K562 (cell line): ENCODE measurements around the gene IRAK2. TPM values are rescaled to one million over a fixed set of nuclear protein-coding genes. Genes with fewer than 3 reads are reported as not detected.

Experiments
- ATAC-seq: fragments of 200-7000 bp; cut with Tn5 transposase; 3 replicates; pipeline ENCODE4 v1.9.1; 2020; ENCODE audit warnings: moderate library complexity
- BruUV-seq: library from RNA; stranded (reverse); fragments of 400-500 nt; replicated peaks from 2 replicates; lab custom pipeline; 2021; lab: Mats Ljungman, UMichigan
- CTCF ChIA-PET: fragments of 300-600 bp; formaldehyde crosslinking; extraction: SDS; loops from one replicate; lab custom pipeline; 2021; ENCODE audit warnings: low intra/inter-chr PET ratio; lab: Yijun Ruan, JAX
- POLR2A ChIA-PET: fragments of 300-600, 350-650 bp; sonication (Branson Sonifier 250); formaldehyde crosslinking; extraction: SDS; loops from one replicate; lab custom pipeline; 2021; ENCODE audit warnings: antibody characterized with exemption, inconsistent platforms; lab: Yijun Ruan, JAX
- DNase-seq, 4 experiments: peaks; one replicate each; pipeline versions ENCODE4 v3.0.0 to v3.0.0-alpha.2; 2011 to 2018; ENCODE audit warnings: low spot score in 3 of 4, mixed read lengths in 3 of 4; ENCODE audit errors: extremely low read depth in 1 of 4
- FAIRE-seq: peaks from 2 replicates; lab custom pipeline; 2011; peaks lifted over from hg19 to GRCh38; lab: Jason Lieb, UNC
- H2AFZ ChIP-seq: 2 replicates; pipeline ENCODE4 v1.6.0; 2011; ENCODE audit warnings: low read depth, low read length, control low read depth, inconsistent platforms
- H3K27ac ChIP-seq: fragments of 200-600 bp; 3 replicates; pipeline ENCODE4 v1.8.0; 2011; ENCODE audit warnings: low read depth, mild to moderate bottlenecking, control low read depth, inconsistent platforms, low read length, moderate library complexity, mixed read lengths; ENCODE audit errors: extremely low read depth
- H3K27me3 ChIP-seq, 2 experiments: fragments of 300-600 bp in 1 of 2; 2 replicates in 1 of 2; 3 replicates in 1 of 2; pipeline versions ENCODE4 v1.6.0 to v1.8.0; 2011; ENCODE audit warnings: inconsistent platforms in 2 of 2, low read length in 2 of 2, mild to moderate bottlenecking in 1 of 2, mixed read lengths in 1 of 2, moderate library complexity in 1 of 2; ENCODE audit not compliant: control insufficient read depth in 2 of 2, insufficient read depth in 2 of 2
- H3K36me3 ChIP-seq: fragments of 300-600 bp; 3 replicates; pipeline ENCODE4 v1.8.0; 2011; ENCODE audit warnings: mild to moderate bottlenecking, low read length, inconsistent platforms; ENCODE audit not compliant: control insufficient read depth, insufficient read depth
- H3K4me1 ChIP-seq, 2 experiments: fragments of 200-600 bp in 1 of 2; replicated peaks in 1 of 2; 2 replicates in 1 of 2; 3 replicates in 1 of 2; pipeline versions ENCODE4 v1.5.1 to v1.8.0; 2011; ENCODE audit warnings: inconsistent platforms in 2 of 2, low read length in 2 of 2, mild to moderate bottlenecking in 1 of 2, mixed read lengths in 1 of 2, moderate library complexity in 1 of 2; ENCODE audit not compliant: control insufficient read depth in 2 of 2, insufficient read depth in 2 of 2
- H3K4me2 ChIP-seq: 2 replicates; pipeline ENCODE4 v1.6.1; 2011; ENCODE audit warnings: low read length, control low read depth, inconsistent platforms, mixed read lengths; ENCODE audit not compliant: insufficient read depth
- H3K4me3 ChIP-seq: fragments of 200-600 bp; sonication (generic), shearing (Covaris generic); 2 replicates; pipeline ENCODE4 v1.5.1; 2016; ENCODE audit warnings: control low read depth, inconsistent platforms
- H3K79me2 ChIP-seq: fragments of 200-600 bp; 3 replicates; pipeline ENCODE4 v1.8.0; 2011; ENCODE audit warnings: low read length, inconsistent platforms; ENCODE audit not compliant: control insufficient read depth, insufficient read depth
- H3K9ac ChIP-seq, 2 experiments: 2 replicates each; pipeline versions ENCODE4 v1.6.0 to v1.6.1; 2011; ENCODE audit warnings: low read depth in 2 of 2, low read length in 2 of 2, control low read depth in 1 of 2, inconsistent platforms in 1 of 2, mild to moderate bottlenecking in 1 of 2, mixed read lengths in 1 of 2; ENCODE audit not compliant: insufficient read depth in 1 of 2
- H3K9me1 ChIP-seq: one replicate; pipeline ENCODE4 v1.6.0; 2011; ENCODE audit warnings: inconsistent platforms, mild to moderate bottlenecking, low read length, moderate library complexity; ENCODE audit not compliant: control insufficient read depth, insufficient read depth
- H3K9me3 ChIP-seq: replicated peaks from 2 replicates; pipeline ENCODE4 v1.5.1; 2011; ENCODE audit warnings: low read depth, low read length, inconsistent platforms; ENCODE audit not compliant: control insufficient read depth, insufficient read depth
- H4K20me1 ChIP-seq: replicated peaks from 2 replicates; pipeline ENCODE4 v1.6.1; 2011; ENCODE audit warnings: low read length, inconsistent platforms, mixed read lengths; ENCODE audit not compliant: control insufficient read depth, insufficient read depth
- CBX3 ChIP-seq, 2 experiments: IDR thresholded peaks; 1 replicate in 1 of 2; 2 replicates in 1 of 2; pipeline ENCODE4 v1.6.1; 2012; ENCODE audit warnings: inconsistent platforms in 2 of 2, low read length in 2 of 2, borderline replicate concordance in 1 of 2, control low read depth in 1 of 2
- CBX5 ChIP-seq: IDR thresholded peaks from 2 replicates; pipeline ENCODE4 v1.6.1; 2014; ENCODE audit warnings: low read depth, borderline replicate concordance
- EP300 ChIP-seq: IDR thresholded peaks from 2 replicates; pipeline ENCODE4 v1.6.1; 2012; ENCODE audit warnings: low read length, improper control_type of control experiment
- JUNB ChIP-seq: fragments of 450-650 bp; formaldehyde crosslinking; conservative IDR thresholded peaks from 2 replicates; pipeline ENCODE4 v1.4.0; 2020; ENCODE audit warnings: mild to moderate bottlenecking
- SP1 ChIP-seq: sonication (generic); formaldehyde crosslinking; IDR thresholded peaks from 2 replicates; pipeline ENCODE4 v1.8.1; 2022; ENCODE audit warnings: mild to moderate bottlenecking, missing genetic modification reagents
- TRIM24 ChIP-seq, 2 experiments: fragments of 450-650 bp; IDR thresholded peaks; 2 replicates each; pipeline ENCODE4 v1.6.1; 2016
- TRIM28 ChIP-seq: fragments of 450-650 bp; IDR thresholded peaks from 2 replicates; pipeline ENCODE4 v1.6.1; 2017
- ZFX ChIP-seq: sonication (generic); formaldehyde crosslinking; IDR thresholded peaks from 2 replicates; pipeline ENCODE4 v1.8.0; 2022; ENCODE audit warnings: mild to moderate bottlenecking, missing genetic modification reagents, moderate library complexity
- WGBS: fragments of 100-300 bp; shearing (Covaris generic); methylation state at CpG from one replicate; pipeline ENCODE4 v1.1.6; 2016; ENCODE audit warnings: low coverage, mixed read lengths; ENCODE audit not compliant: insufficient coverage; ENCODE audit errors: missing lambda C conversion rate; 5-methylcytosine and 5-hydroxymethylcytosine counted together
- in situ Hi-C: fragments of 300-500 bp; cut with MboI; formaldehyde crosslinking; loops from 4 replicates; pipeline ENCODE4 v1.15.0; 2018; ENCODE audit warnings: inconsistent platforms, mixed read lengths
- intact Hi-C: fragments of 100-400 bp; cut with micrococcal nuclease; formaldehyde crosslinking; loops from 2 replicates; pipeline ENCODE4 v1.14.2; 2022
- polyA plus RNA-seq, 8 experiments: library from polyadenylated mRNA; depleted of rRNA in 4 of 8; stranded (reverse) in 5 of 8; unstranded in 3 of 8; fragments of >200 nt; fragmentation: Nextera tagmentation in 2 of 8; fragmentation: Illumina TruSeq in 1 of 8; extraction: Ambion mirVana in 2 of 8; extraction: Trizol in 1 of 8; gene quantifications; 2 replicates each; pipeline versions ENCODE4 v1.2.1 to v1.2.3, GENCODE V29; 2011 to 2014; ENCODE audit warnings: inconsistent platforms in 1 of 8, missing spikeins in 1 of 8
- total RNA-seq, 7 experiments: library from RNA; depleted of rRNA in 6 of 7; stranded (reverse); fragments of >200 nt in 6 of 7; fragmentation: Illumina TruSeq in 2 of 7; extraction: Trizol in 2 of 7; gene quantifications; 2 replicates each; pipeline versions ENCODE4 v1.2.1 to v1.2.3, GENCODE V29; 2011 to 2021; ENCODE audit warnings: low replicate concordance in 1 of 7
- TF ChIP-seq, protein P1 (sequence below): fragments of 250-450 bp; sonication (Bioruptor Pico); IDR thresholded peaks from 2 replicates; pipeline ENCODE4 v1.5.1; 2021; ENCODE audit warnings: mild to moderate bottlenecking
- TF ChIP-seq, protein P2 (sequence below): sonication (generic); formaldehyde crosslinking; IDR thresholded peaks from 2 replicates; pipeline ENCODE4 v1.8.1; 2023; ENCODE audit warnings: missing genetic modification reagents, mild to moderate bottlenecking, borderline replicate concordance
- TF ChIP-seq, protein P3 (sequence below): fragments of 450-650 bp; IDR thresholded peaks from 2 replicates; pipeline ENCODE4 v1.6.1; 2018; ENCODE audit warnings: mild to moderate bottlenecking, low read depth; ENCODE audit not compliant: partially characterized antibody
- TF ChIP-seq, protein P4 (sequence below), 3 experiments: IDR thresholded peaks in 2 of 3; conservative IDR thresholded peaks in 1 of 3; 2 replicates each; pipeline ENCODE4 v1.5.1; 2011 to 2012; ENCODE audit warnings: low read length in 3 of 3, mild to moderate bottlenecking in 3 of 3, control low read depth in 2 of 3, improper control_type of control experiment in 1 of 3, inconsistent platforms in 1 of 3, low read depth in 1 of 3, mixed read lengths in 1 of 3, moderate library complexity in 1 of 3; ENCODE audit not compliant: insufficient read depth in 2 of 3

The IRAK2 gene
- total and polyA plus RNA-seq, 9 of the 15 experiments (the other 6 are each of a cell fraction or from before 2014, with no cell fraction given), result 0.42 to 4.4 (median 2.7) TPM

DNA sequence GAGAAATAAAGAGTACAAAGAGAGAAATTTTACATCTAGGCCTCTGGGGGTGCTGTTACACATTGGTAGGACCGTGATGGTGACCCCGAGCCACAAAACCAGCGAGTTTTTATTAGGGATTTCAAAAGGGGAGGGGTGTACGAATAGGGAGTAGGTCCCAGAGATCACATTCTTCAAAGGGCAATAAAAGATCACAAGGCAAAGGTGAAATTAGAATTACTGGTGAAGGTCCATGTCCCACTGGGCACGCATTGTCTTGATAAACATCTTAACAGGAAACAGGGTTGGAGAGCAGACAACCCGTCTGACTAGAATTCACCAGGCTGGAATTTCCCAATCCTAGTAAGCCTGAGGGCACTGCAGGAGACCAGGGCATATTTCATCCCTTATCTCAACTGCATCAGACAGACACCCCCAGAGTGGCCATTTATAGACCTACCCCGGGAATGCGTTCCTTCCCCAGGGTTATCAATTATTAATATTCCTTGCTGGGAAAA lies 4.3 kb downstream of the IRAK2 start:
- ATAC-seq, result no peak
- Histone ChIP-seq H3K27me3 (no peaks in the 10 kb centered on the region), H3K79me2 (no peaks in the 10 kb centered on the region), H3K9me3 (peaks cover 10% of the 10 kb centered on the region), H3K4me3 (no peak overlapping the region), H4K20me1 (no peaks in the 10 kb centered on the region), H3K27ac (no peak overlapping the region), H3K9ac (no peak overlapping the region), H2AFZ (no peak overlapping the region), H3K9me1 (no peaks in the 10 kb centered on the region), H3K36me3 (no peaks in the 10 kb centered on the region), H3K4me1 (peaks cover 9 to 23% of the 10 kb centered on the region in 2 experiments; a peak in 4 of 5 replicates), H3K4me2 (no peak overlapping the region)
- intact Hi-C loops (no loop called here), in situ Hi-C loops (no loop called here)
- POLR2A ChIA-PET, result no interaction called here
- CTCF ChIA-PET, result no interaction called here
- no TSS peak for BruUV-seq
- FAIRE-seq, result no peak
- no peak for DNase-seq
- WGBS, result 30% methylated on average over 8 of the region's 8 CpGs
- TF ChIP-seq, protein P1, sequence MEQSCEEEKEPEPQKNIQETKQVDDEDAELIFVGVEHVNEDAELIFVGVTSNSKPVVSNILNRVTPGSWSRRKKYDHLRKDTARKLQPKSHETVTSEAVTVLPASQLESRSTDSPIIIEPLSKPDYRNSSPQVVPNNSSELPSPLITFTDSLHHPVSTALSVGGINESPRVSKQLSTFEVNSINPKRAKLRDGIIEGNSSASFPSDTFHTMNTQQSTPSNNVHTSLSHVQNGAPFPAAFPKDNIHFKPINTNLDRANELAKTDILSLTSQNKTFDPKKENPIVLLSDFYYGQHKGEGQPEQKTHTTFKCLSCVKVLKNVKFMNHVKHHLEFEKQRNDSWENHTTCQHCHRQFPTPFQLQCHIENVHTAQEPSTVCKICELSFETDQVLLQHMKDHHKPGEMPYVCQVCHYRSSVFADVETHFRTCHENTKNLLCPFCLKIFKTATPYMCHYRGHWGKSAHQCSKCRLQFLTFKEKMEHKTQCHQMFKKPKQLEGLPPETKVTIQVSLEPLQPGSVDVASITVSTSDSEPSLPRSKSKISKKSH (CRISPR knock-in tag), result peak; percentile 85; the same call in 1 of the 2 replicates
- TF ChIP-seq, protein P2, sequence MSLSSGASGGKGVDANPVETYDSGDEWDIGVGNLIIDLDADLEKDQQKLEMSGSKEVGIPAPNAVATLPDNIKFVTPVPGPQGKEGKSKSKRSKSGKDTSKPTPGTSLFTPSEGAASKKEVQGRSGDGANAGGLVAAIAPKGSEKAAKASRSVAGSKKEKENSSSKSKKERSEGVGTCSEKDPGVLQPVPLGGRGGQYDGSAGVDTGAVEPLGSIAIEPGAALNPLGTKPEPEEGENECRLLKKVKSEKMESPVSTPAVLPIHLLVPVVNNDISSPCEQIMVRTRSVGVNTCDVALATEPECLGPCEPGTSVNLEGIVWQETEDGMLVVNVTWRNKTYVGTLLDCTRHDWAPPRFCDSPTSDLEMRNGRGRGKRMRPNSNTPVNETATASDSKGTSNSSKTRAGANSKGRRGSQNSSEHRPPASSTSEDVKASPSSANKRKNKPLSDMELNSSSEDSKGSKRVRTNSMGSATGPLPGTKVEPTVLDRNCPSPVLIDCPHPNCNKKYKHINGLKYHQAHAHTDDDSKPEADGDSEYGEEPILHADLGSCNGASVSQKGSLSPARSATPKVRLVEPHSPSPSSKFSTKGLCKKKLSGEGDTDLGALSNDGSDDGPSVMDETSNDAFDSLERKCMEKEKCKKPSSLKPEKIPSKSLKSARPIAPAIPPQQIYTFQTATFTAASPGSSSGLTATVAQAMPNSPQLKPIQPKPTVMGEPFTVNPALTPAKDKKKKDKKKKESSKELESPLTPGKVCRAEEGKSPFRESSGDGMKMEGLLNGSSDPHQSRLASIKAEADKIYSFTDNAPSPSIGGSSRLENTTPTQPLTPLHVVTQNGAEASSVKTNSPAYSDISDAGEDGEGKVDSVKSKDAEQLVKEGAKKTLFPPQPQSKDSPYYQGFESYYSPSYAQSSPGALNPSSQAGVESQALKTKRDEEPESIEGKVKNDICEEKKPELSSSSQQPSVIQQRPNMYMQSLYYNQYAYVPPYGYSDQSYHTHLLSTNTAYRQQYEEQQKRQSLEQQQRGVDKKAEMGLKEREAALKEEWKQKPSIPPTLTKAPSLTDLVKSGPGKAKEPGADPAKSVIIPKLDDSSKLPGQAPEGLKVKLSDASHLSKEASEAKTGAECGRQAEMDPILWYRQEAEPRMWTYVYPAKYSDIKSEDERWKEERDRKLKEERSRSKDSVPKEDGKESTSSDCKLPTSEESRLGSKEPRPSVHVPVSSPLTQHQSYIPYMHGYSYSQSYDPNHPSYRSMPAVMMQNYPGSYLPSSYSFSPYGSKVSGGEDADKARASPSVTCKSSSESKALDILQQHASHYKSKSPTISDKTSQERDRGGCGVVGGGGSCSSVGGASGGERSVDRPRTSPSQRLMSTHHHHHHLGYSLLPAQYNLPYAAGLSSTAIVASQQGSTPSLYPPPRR (CRISPR knock-in tag), result no peak
- TF ChIP-seq, protein P3, sequence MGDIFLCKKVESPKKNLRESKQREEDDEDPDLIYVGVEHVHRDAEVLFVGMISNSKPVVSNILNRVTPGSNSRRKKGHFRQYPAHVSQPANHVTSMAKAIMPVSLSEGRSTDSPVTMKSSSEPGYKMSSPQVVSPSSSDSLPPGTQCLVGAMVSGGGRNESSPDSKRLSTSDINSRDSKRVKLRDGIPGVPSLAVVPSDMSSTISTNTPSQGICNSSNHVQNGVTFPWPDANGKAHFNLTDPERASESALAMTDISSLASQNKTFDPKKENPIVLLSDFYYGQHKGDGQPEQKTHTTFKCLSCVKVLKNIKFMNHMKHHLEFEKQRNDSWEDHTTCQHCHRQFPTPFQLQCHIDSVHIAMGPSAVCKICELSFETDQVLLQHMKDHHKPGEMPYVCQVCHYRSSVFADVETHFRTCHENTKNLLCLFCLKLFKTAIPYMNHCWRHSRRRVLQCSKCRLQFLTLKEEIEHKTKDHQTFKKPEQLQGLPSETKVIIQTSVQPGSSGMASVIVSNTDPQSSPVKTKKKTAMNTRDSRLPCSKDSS, result peak; percentile 94
- TF ChIP-seq ZFX (CRISPR knock-in tag) (0 out of 2 replicates have a peak, but pooled peaks have one; percentile 21), CBX5 (peak; percentile 97), JUNB (CRISPR knock-in tag) (no peak), EP300 (peak; percentile 14; the same call in 1 of the 2 replicates), CBX3 (IDR thresholded peaks at IDR 0.05; ENCODE audit: borderline replicate concordance in 1 of 2, low read length in 2 of 2) (peak; percentile 35 to 97), TRIM28 (peak; percentile 93), SP1 (CRISPR knock-in tag) (peak; percentile 43; the same call in 1 of the 2 replicates), TRIM24 (IDR thresholded peaks at IDR 0.05) (peak; percentile 51 to 68)
- TF ChIP-seq, protein P4, sequence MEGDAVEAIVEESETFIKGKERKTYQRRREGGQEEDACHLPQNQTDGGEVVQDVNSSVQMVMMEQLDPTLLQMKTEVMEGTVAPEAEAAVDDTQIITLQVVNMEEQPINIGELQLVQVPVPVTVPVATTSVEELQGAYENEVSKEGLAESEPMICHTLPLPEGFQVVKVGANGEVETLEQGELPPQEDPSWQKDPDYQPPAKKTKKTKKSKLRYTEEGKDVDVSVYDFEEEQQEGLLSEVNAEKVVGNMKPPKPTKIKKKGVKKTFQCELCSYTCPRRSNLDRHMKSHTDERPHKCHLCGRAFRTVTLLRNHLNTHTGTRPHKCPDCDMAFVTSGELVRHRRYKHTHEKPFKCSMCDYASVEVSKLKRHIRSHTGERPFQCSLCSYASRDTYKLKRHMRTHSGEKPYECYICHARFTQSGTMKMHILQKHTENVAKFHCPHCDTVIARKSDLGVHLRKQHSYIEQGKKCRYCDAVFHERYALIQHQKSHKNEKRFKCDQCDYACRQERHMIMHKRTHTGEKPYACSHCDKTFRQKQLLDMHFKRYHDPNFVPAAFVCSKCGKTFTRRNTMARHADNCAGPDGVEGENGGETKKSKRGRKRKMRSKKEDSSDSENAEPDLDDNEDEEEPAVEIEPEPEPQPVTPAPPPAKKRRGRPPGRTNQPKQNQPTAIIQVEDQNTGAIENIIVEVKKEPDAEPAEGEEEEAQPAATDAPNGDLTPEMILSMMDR (IDR thresholded peaks at IDR 0.05 in 2 of 3, conservative IDR thresholded peaks at IDR 0.05 in 1 of 3; ENCODE audit: insufficient read depth in 2 of 3, low read depth in 1 of 3, low read length in 3 of 3), result peak in 1 of 3 experiments; percentile 26; a peak in 2 of 6 replicates
